ENCODE data around the gene EPHB1. TPM values are rescaled to one million over a fixed set of nuclear protein-coding genes. Genes with fewer than 3 reads are reported as not detected.

Gene EPHB1
- total RNA-seq, 1 experiment from 2014 or later: 0.86 TPM

GRCh38 chr3:134872440-134873388 lies 77.7 kb downstream of the EPHB1 start:
- RAD21 ChIA-PET (ENCODE audit: low non-redundant PET in 1 of 2, low total read pairs in 2 of 2, uncharacterized antibody in 2 of 2, unreplicated experiment in 2 of 2): no interaction called here
- H2AFZ ChIP-seq (ENCODE audit: low read depth, low read length, poor library complexity, severe bottlenecking): no peak overlapping the region
- no peaks in the 10 kb centered on the region for H4K20me1 ChIP-seq (ENCODE audit: insufficient read depth)
- H3K9me2 ChIP-seq (ENCODE audit: insufficient read depth): no peaks in the 10 kb centered on the region
- no peak overlapping the region for H3K4me2 ChIP-seq (ENCODE audit: low read length)
- H3K4me3 ChIP-seq (replicated peaks in 1 of 2; ENCODE audit: low read depth in 1 of 2, low read length in 2 of 2): no peak overlapping the region
- CTCF ChIA-PET: no interaction called here
- DNase-seq (ENCODE audit: low read depth, low spot score): no peak
- H3K4me1 ChIP-seq (ENCODE audit: control insufficient read depth in 1 of 2, insufficient read depth in 2 of 2, low read length in 2 of 2): no peaks in the 10 kb centered on the region
- no peak for ATAC-seq
- no TSS peak for BruUV-seq (replicated peaks)
- TF ChIP-seq POLR2AphosphoS5 (IDR thresholded peaks at IDR 0.05; ENCODE audit: low read depth, low read length): no peak
- TF ChIP-seq CTCF (IDR thresholded peaks at IDR 0.05 in 2 of 3, conservative IDR thresholded peaks at IDR 0.05 in 1 of 3; ENCODE audit: borderline replicate concordance in 1 of 3, insufficient read depth in 1 of 3, low read depth in 2 of 3, low read length in 2 of 3): no peak
- TF ChIP-seq SRF (IDR thresholded peaks at IDR 0.05; ENCODE audit: low read depth): no peak
- TF ChIP-seq POLR2A (IDR thresholded peaks at IDR 0.05; ENCODE audit: borderline replicate concordance, extremely low read depth, insufficient read depth, insufficient read length): no peak
- no peak for TF ChIP-seq SP1 (IDR thresholded peaks at IDR 0.05; ENCODE audit: low read depth)
- no peak for TF ChIP-seq YY1 (IDR thresholded peaks at IDR 0.05; ENCODE audit: extremely low read depth, insufficient replicate concordance, low read depth, low read length)
- TF ChIP-seq EZH2phosphoT487 (IDR thresholded peaks at IDR 0.05; ENCODE audit: borderline replicate concordance): no peak
- TF ChIP-seq JUND (IDR thresholded peaks at IDR 0.05): no peak
- TF ChIP-seq ATF3 (IDR thresholded peaks at IDR 0.05): no peak
- TF ChIP-seq FOSL1 (IDR thresholded peaks at IDR 0.05; ENCODE audit: low read depth): no peak
- no peak for TF ChIP-seq TCF7L2 (IDR thresholded peaks at IDR 0.05; ENCODE audit: borderline replicate concordance, extremely low read depth, insufficient read depth, insufficient read length)
- TF ChIP-seq ZFX (IDR thresholded peaks at IDR 0.05): no peak
- TF ChIP-seq EGR1 (IDR thresholded peaks at IDR 0.05; ENCODE audit: low read depth): no peak
- H3K36me3 ChIP-seq (ENCODE audit: control insufficient read depth in 1 of 2, insufficient read depth in 2 of 2, low read length in 2 of 2): no peaks in the 10 kb centered on the region
- no peak overlapping the region for H3K9ac ChIP-seq (ENCODE audit: low read length)
- no peaks in the 10 kb centered on the region for H3K9me3 ChIP-seq (ENCODE audit: control insufficient read depth in 1 of 2, insufficient read depth in 1 of 2, low read depth in 1 of 2, low read length in 2 of 2)
- POLR2A ChIA-PET: no interaction called here
- H3K27ac ChIP-seq (ENCODE audit: low read depth, low read length): no peak overlapping the region
- intact Hi-C loops (cut with micrococcal nuclease): no loop called here
- peaks cover 66% of the 10 kb centered on the region for H3K27me3 ChIP-seq (ENCODE audit: insufficient read depth, low read length)
- H3K79me2 ChIP-seq (ENCODE audit: insufficient read depth, low read length): no peaks in the 10 kb centered on the region

Measured in HCT116 (cell line).